Measurements from ENCODE around the gene TCF7L1. TPM values are rescaled to one million over a fixed set of nuclear protein-coding genes. Genes with fewer than 3 reads are reported as not detected.

TCF7L1 gene
- total RNA-seq, 4 donors from 2014 or later, result 5.6 to 23.2 (median 10.2) TPM

- 94% methylated on average over 8 of the region's 8 CpGs for WGBS
- Histone ChIP-seq H3K27ac (replicated peaks in 1 of 4) (no peak overlapping the region), H3K27me3 (no peaks in the 10 kb centered on the region), H3K9me3 (no peaks in the 10 kb centered on the region), H3K4me1 (peaks cover 0 to 26% (median 14%) of the 10 kb centered on the region in 4 donors), H3K36me3 (no peaks in the 10 kb centered on the region), H3K4me3 (no peak overlapping the region)
- DNase-seq (ENCODE audit: extremely low spot score), result no peak
- TF ChIP-seq EP300 (IDR thresholded peaks at IDR 0.05) (no peak), POLR2A (IDR thresholded peaks at IDR 0.05; ENCODE audit: low read depth) (no peak), CTCF (IDR thresholded peaks at IDR 0.05) (no peak), POLR2AphosphoS5 (IDR thresholded peaks at IDR 0.05) (no peak)
- intact Hi-C loops (cut with DNase I), result no loop called here
These were observed 93.6 kb downstream of the TCF7L1 start for GRCh38 chr2:85226783-85227182.

- 70% methylated on average over 10 of the region's 10 CpGs for WGBS
- intact Hi-C loops (cut with DNase I), result no loop called here
These were observed 97.7 kb downstream of the TCF7L1 start for GRCh38 chr2:85230679-85231467.

GRCh38 chr2:85231468-85231805, 98.2 kb downstream of the TCF7L1 start:
- no peak for DNase-seq (ENCODE audit: extremely low spot score)
- Histone ChIP-seq H3K27me3 (no peaks in the 10 kb centered on the region), H3K4me1 (peaks cover 0 to 40% (median 24%) of the 10 kb centered on the region in 4 donors), H3K9me3 (no peaks in the 10 kb centered on the region), H3K4me3 (no peak overlapping the region), H3K27ac (replicated peaks in 1 of 4) (no peak overlapping the region), H3K36me3 (no peaks in the 10 kb centered on the region)
- 80% methylated on average over 6 of the region's 6 CpGs for WGBS
- TF ChIP-seq CTCF (IDR thresholded peaks at IDR 0.05), result no peak
- no peak for TF ChIP-seq POLR2AphosphoS5 (IDR thresholded peaks at IDR 0.05)
- TF ChIP-seq EP300 (IDR thresholded peaks at IDR 0.05), result no peak
- no peak for TF ChIP-seq POLR2A (IDR thresholded peaks at IDR 0.05; ENCODE audit: low read depth)
- intact Hi-C loops (cut with DNase I), result no loop called here

More at GRCh38 chr2:85230679-85231467, 97.7 kb downstream of the TCF7L1 start:
- TF ChIP-seq CTCF (IDR thresholded peaks at IDR 0.05), result no peak
- TF ChIP-seq POLR2AphosphoS5 (IDR thresholded peaks at IDR 0.05), result no peak
- TF ChIP-seq EP300 (IDR thresholded peaks at IDR 0.05), result no peak
- no peak for TF ChIP-seq POLR2A (IDR thresholded peaks at IDR 0.05; ENCODE audit: low read depth)
- no peaks in the 10 kb centered on the region for H3K9me3 ChIP-seq
- no peak overlapping the region for H3K4me3 ChIP-seq
- H3K27ac ChIP-seq (replicated peaks in 1 of 4), result no peak overlapping the region
- no peak for DNase-seq (ENCODE audit: extremely low spot score)
- no peaks in the 10 kb centered on the region for H3K27me3 ChIP-seq
- H3K4me1 ChIP-seq, result peaks cover 0 to 40% (median 24%) of the 10 kb centered on the region in 4 donors
- H3K36me3 ChIP-seq, result no peaks in the 10 kb centered on the region

GRCh38 chr2:85231952-85232351, 98.8 kb downstream of the TCF7L1 start:
- intact Hi-C loops (cut with DNase I), result no loop called here
- Histone ChIP-seq H3K9me3 (no peaks in the 10 kb centered on the region), H3K27me3 (no peaks in the 10 kb centered on the region), H3K4me3 (no peak overlapping the region), H3K4me1 (peaks cover 0 to 39% (median 24%) of the 10 kb centered on the region in 4 donors), H3K27ac (replicated peaks in 1 of 4) (no peak overlapping the region), H3K36me3 (no peaks in the 10 kb centered on the region)
- WGBS, result 79% methylated on average over 10 of the region's 10 CpGs
- TF ChIP-seq CTCF (IDR thresholded peaks at IDR 0.05), result no peak
- no peak for DNase-seq (ENCODE audit: extremely low spot score)

GRCh38 chr2:85234868-85235267, 101.7 kb downstream of the TCF7L1 start:
- WGBS, result 93% methylated on average over 2 of the region's 2 CpGs
- H3K9me3 ChIP-seq, result no peaks in the 10 kb centered on the region
- DNase-seq (ENCODE audit: extremely low spot score), result no peak
- no peak overlapping the region for H3K4me3 ChIP-seq
- H3K27ac ChIP-seq (replicated peaks in 1 of 4), result no peak overlapping the region
- peaks cover under 1 to 35% (median 28%) of the 10 kb centered on the region in 4 donors for H3K4me1 ChIP-seq
- H3K27me3 ChIP-seq, result no peaks in the 10 kb centered on the region
- no peak for TF ChIP-seq CTCF (IDR thresholded peaks at IDR 0.05)
- TF ChIP-seq POLR2AphosphoS5 (IDR thresholded peaks at IDR 0.05), result no peak
- intact Hi-C loops (cut with DNase I), result no loop called here
- no peaks in the 10 kb centered on the region for H3K36me3 ChIP-seq

Measured in esophagus muscularis mucosa (tissue), 4 donors.